Astrocyte (in vitro differentiated cells and primary cell): ENCODE results near the gene EFNA5. TPM values are rescaled to one million over a fixed set of nuclear protein-coding genes. Genes with fewer than 3 reads are reported as not detected.

Experiments
- DNase-seq: peaks from one replicate; pipeline ENCODE4 v3.0.0-alpha.2; 2010; ENCODE audit warnings: low read depth
- FAIRE-seq: peaks from 2 replicates; lab custom pipeline; 2011; peaks lifted over from hg19 to GRCh38; lab: Jason Lieb, UNC
- H2AFZ ChIP-seq: 2 replicates; pipeline ENCODE4 v1.6.0; 2012; ENCODE audit warnings: low read depth, low read length, inconsistent platforms
- H3K27ac ChIP-seq: 2 replicates; pipeline ENCODE4 v1.5.1; 2011; ENCODE audit warnings: low read depth, low read length, inconsistent platforms
- H3K27me3 ChIP-seq: 2 replicates; pipeline ENCODE4 v1.6.0; 2011; ENCODE audit warnings: low read length, inconsistent platforms; ENCODE audit not compliant: insufficient read depth
- H3K36me3 ChIP-seq: 2 replicates; pipeline ENCODE4 v1.5.1; 2011; ENCODE audit warnings: low read length, inconsistent platforms; ENCODE audit not compliant: insufficient read depth
- H3K4me1 ChIP-seq: 2 replicates; pipeline ENCODE4 v1.5.1; 2011; ENCODE audit warnings: low read length, inconsistent platforms; ENCODE audit not compliant: insufficient read depth
- H3K4me2 ChIP-seq: 2 replicates; pipeline ENCODE4 v1.6.0; 2012; ENCODE audit warnings: low read length, inconsistent platforms
- H3K4me3 ChIP-seq: 2 replicates; pipeline ENCODE4 v1.5.1; 2011; ENCODE audit warnings: low read depth, mild to moderate bottlenecking, low read length, inconsistent platforms; ENCODE audit not compliant: insufficient read depth
- H3K79me2 ChIP-seq: 2 replicates; pipeline ENCODE4 v1.6.0; 2012; ENCODE audit warnings: mild to moderate bottlenecking, low read length, inconsistent platforms; ENCODE audit not compliant: insufficient read depth
- H3K9ac ChIP-seq: 2 replicates; pipeline ENCODE4 v1.6.0; 2012; ENCODE audit warnings: mild to moderate bottlenecking, low read length, inconsistent platforms
- H3K9me3 ChIP-seq: 2 replicates; pipeline ENCODE4 v1.5.1; 2012; ENCODE audit warnings: low read depth, mild to moderate bottlenecking, low read length, inconsistent platforms; ENCODE audit not compliant: insufficient read depth
- H4K20me1 ChIP-seq: 2 replicates; pipeline ENCODE4 v1.6.0; 2012; ENCODE audit warnings: low read length, inconsistent platforms; ENCODE audit not compliant: insufficient read depth
- H3K27ac Mint-ChIP-seq: one replicate; pipeline ENCODE4 v1.8.0; 2021; ENCODE audit warnings: mild to moderate bottlenecking, mixed read lengths; ENCODE audit not compliant: unreplicated experiment
- H3K27me3 Mint-ChIP-seq: one replicate; pipeline ENCODE4 v1.8.0; 2021; ENCODE audit warnings: low read depth, mixed read lengths; ENCODE audit not compliant: unreplicated experiment
- H3K36me3 Mint-ChIP-seq: one replicate; pipeline ENCODE4 v1.8.0; 2021; ENCODE audit warnings: low read depth, mixed read lengths; ENCODE audit not compliant: unreplicated experiment
- H3K4me1 Mint-ChIP-seq: one replicate; pipeline ENCODE4 v1.8.0; 2021; ENCODE audit warnings: low read depth, mixed read lengths; ENCODE audit not compliant: unreplicated experiment
- H3K4me3 Mint-ChIP-seq: one replicate; pipeline ENCODE4 v1.8.0; 2021; ENCODE audit warnings: mild to moderate bottlenecking, moderate library complexity, mixed read lengths; ENCODE audit not compliant: unreplicated experiment
- H3K9me3 Mint-ChIP-seq: one replicate; pipeline ENCODE4 v1.8.0; 2021; ENCODE audit warnings: mild to moderate bottlenecking, mixed read lengths; ENCODE audit not compliant: unreplicated experiment
- EZH2 ChIP-seq: IDR thresholded peaks from 2 replicates; pipeline ENCODE4 v1.6.1; 2012; ENCODE audit warnings: mild to moderate bottlenecking, low read length, inconsistent platforms; ENCODE audit not compliant: insufficient read depth
- total RNA-seq: library from RNA; stranded (reverse); gene quantifications from 2 replicates; pipeline ENCODE4 v1.2.1, GENCODE V29; 2021
- TF ChIP-seq, protein P1 (sequence below): IDR thresholded peaks from 2 replicates; pipeline ENCODE4 v1.5.1; 2011; ENCODE audit warnings: low read depth, mild to moderate bottlenecking, inconsistent platforms, low read length, moderate library complexity; ENCODE audit not compliant: insufficient read depth

Gene EFNA5
- total RNA-seq, 1 donor from 2014 or later, result 59.3 TPM

DNA sequence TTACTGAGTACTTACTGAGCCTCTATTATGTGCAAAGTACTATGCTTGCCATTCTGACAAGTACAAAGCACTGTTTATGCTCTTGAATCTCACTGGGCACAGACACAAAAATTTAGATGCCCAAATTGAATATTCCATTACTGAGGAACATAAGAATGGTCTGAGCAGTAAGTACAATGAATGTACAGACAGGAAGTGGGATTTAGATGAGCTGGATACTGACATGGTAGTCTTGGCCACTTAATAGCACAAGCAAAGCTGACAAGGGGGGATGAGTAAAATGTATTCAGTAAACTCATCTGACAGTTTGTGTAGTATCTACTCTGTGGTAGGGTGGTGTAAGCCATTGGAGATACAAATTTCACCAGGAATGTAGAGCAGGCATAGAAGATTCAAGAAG, 132.4 kb downstream of the EFNA5 start:
- Histone ChIP-seq H3K4me3 (no peak overlapping the region), H2AFZ (no peak overlapping the region), H3K27ac (no peak overlapping the region), H3K36me3 (no peaks in the 10 kb centered on the region), H3K4me2 (peak overlapping the region; percentile 12), H3K79me2 (no peaks in the 10 kb centered on the region), H3K4me1 (peaks cover 8% of the 10 kb centered on the region), H3K9me3 (no peaks in the 10 kb centered on the region), H3K27me3 (no peaks in the 10 kb centered on the region), H3K9ac (no peak overlapping the region), H4K20me1 (peaks cover 2% of the 10 kb centered on the region)
- no peak for TF ChIP-seq EZH2
- TF ChIP-seq, protein P1, sequence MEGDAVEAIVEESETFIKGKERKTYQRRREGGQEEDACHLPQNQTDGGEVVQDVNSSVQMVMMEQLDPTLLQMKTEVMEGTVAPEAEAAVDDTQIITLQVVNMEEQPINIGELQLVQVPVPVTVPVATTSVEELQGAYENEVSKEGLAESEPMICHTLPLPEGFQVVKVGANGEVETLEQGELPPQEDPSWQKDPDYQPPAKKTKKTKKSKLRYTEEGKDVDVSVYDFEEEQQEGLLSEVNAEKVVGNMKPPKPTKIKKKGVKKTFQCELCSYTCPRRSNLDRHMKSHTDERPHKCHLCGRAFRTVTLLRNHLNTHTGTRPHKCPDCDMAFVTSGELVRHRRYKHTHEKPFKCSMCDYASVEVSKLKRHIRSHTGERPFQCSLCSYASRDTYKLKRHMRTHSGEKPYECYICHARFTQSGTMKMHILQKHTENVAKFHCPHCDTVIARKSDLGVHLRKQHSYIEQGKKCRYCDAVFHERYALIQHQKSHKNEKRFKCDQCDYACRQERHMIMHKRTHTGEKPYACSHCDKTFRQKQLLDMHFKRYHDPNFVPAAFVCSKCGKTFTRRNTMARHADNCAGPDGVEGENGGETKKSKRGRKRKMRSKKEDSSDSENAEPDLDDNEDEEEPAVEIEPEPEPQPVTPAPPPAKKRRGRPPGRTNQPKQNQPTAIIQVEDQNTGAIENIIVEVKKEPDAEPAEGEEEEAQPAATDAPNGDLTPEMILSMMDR, result no peak
- DNase-seq (peak; percentile 67), FAIRE-seq (no peak)
- H3K27ac Mint-ChIP-seq, result peak overlapping the region; percentile 77
- no peaks in the 10 kb centered on the region for H3K36me3 Mint-ChIP-seq
- H3K27me3 Mint-ChIP-seq, result no peaks in the 10 kb centered on the region
- peaks cover 65% of the 10 kb centered on the region for H3K4me1 Mint-ChIP-seq
- H3K9me3 Mint-ChIP-seq, result no peaks in the 10 kb centered on the region
- no peak overlapping the region for H3K4me3 Mint-ChIP-seq

DNA sequence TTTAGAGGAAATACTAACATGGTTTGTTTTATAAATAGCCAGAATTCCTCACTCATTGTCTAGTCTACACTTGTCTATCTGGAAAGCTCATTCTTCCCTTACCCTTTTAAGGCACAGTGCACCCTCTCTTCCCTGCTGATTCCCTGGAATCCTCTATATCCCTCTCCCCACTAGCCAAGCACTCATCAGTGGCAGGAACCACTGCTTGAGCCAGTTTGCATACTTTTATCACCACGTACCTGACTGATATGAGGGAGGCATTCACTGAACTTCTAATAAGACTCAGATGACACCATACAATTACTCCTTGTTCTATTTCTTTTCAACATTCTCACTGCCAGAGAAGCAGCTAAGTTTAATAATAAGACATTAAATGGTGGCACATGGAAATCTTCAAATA, 134.9 kb downstream of the EFNA5 start:
- Histone ChIP-seq H4K20me1 (no peaks in the 10 kb centered on the region), H3K27ac (no peak overlapping the region), H2AFZ (no peak overlapping the region), H3K27me3 (no peaks in the 10 kb centered on the region), H3K4me1 (peaks cover 4% of the 10 kb centered on the region), H3K4me2 (no peak overlapping the region), H3K36me3 (no peaks in the 10 kb centered on the region), H3K9me3 (no peaks in the 10 kb centered on the region), H3K79me2 (no peaks in the 10 kb centered on the region), H3K4me3 (no peak overlapping the region), H3K9ac (no peak overlapping the region)
- Mint-ChIP-seq H3K27me3 (no peaks in the 10 kb centered on the region), H3K4me3 (no peak overlapping the region), H3K4me1 (peaks cover 62% of the 10 kb centered on the region), H3K27ac (peak overlapping the region; percentile 76), H3K36me3 (no peaks in the 10 kb centered on the region), H3K9me3 (no peaks in the 10 kb centered on the region)
- DNase-seq (no peak), FAIRE-seq (no peak)
- no peak for TF ChIP-seq EZH2
- TF ChIP-seq, protein P1, result no peak

DNA sequence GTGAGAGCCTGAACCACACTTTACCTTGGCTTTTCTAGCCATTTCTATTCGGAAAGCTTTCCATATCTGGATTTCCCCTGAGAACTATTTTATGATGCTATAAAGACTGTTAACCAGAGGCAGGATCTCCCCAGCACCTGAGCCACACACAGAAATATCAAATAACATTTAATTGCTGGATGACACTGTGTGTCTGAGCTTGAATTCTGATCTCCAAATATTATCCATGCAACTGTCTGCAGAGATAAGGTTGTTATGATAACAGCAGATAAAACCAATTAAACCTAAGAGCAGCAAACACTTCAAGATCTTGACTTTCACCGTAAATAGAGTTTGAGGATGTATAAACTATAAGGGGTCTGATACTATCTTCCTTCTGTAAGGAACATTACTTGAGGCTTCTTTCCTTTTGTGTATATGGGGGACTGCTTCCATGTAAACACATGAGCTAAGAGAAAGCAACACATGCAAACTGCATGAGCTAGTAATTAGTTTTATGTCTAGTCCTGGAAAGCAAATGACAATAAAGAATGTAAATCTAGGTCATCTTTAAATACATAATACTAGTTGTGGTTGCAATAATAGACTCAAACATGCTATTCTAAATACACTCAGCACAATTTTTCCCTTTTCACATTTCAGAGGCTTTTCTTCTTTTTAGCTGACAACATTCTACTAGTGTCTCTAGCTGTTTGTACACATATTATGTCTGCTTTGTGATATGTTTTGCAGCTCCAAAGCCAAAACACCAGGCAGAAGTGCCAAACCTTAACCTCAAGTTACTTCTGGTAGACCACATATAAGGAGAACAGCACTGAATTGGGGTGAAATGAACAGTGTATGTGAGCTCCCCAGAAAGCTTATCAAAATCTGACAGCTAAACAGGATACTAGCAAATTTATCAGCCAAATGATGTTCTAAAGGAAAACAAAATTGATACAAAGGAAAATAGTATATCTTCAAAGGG, 136.5 kb downstream of the EFNA5 start:
- Histone ChIP-seq H3K9ac (no peak overlapping the region), H3K9me3 (no peaks in the 10 kb centered on the region), H3K27ac (no peak overlapping the region), H2AFZ (no peak overlapping the region), H3K27me3 (no peaks in the 10 kb centered on the region), H3K4me2 (no peak overlapping the region), H3K4me1 (peaks cover 4% of the 10 kb centered on the region), H4K20me1 (no peaks in the 10 kb centered on the region), H3K36me3 (no peaks in the 10 kb centered on the region), H3K79me2 (no peaks in the 10 kb centered on the region), H3K4me3 (no peak overlapping the region)
- no peak for FAIRE-seq
- H3K27me3 Mint-ChIP-seq, result no peaks in the 10 kb centered on the region
- H3K4me3 Mint-ChIP-seq, result no peak overlapping the region
- H3K4me1 Mint-ChIP-seq, result peaks cover 52% of the 10 kb centered on the region
- H3K9me3 Mint-ChIP-seq, result no peaks in the 10 kb centered on the region
- no peaks in the 10 kb centered on the region for H3K36me3 Mint-ChIP-seq
- no peak overlapping the region for H3K27ac Mint-ChIP-seq
- no peak for DNase-seq
- TF ChIP-seq EZH2, result no peak
- TF ChIP-seq, protein P1, result no peak
